A549 (cell line): ENCODE data around the gene GRIN3A. TPM values are rescaled to one million over a fixed set of nuclear protein-coding genes. Genes with fewer than 3 reads are reported as not detected.

Experiments
- ATAC-seq, 2 experiments: fragments of 200-7000 bp in 1 of 2; fragments of >200 bp in 1 of 2; cut with Nextera tagmentation in 1 of 2; cut with Tn5 transposase in 1 of 2; 3 replicates each; pipeline versions ENCODE4 v1.8.0 to v1.9.1; 2018 to 2020; ENCODE audit warnings: mild to moderate bottlenecking in 1 of 2, moderate library complexity in 1 of 2
- CTCF ChIA-PET: fragments of 300-600 bp; sonication (Branson Sonifier 250); formaldehyde crosslinking; extraction: SDS; loops from one replicate; lab custom pipeline; 2021; ENCODE audit warnings: antibody characterized with exemption, inconsistent platforms; lab: Yijun Ruan, JAX
- POLR2A ChIA-PET: fragments of 350-600 bp; formaldehyde crosslinking; extraction: SDS; loops from one replicate; lab custom pipeline; 2021; ENCODE audit warnings: antibody characterized with exemption, inconsistent platforms; lab: Yijun Ruan, JAX
- DNase-seq, 2 experiments: peaks; one replicate each; pipeline versions ENCODE4 v3.0.0 to v3.0.0-alpha.2; 2011 to 2016; ENCODE audit warnings: low read depth in 1 of 2, low spot score in 1 of 2
- FAIRE-seq: peaks from 2 replicates; lab custom pipeline; 2011; peaks lifted over from hg19 to GRCh38; lab: Jason Lieb, UNC
- H3K27ac ChIP-seq, 2 experiments: fragments of >200 bp; sonication (Bioruptor Twin); formaldehyde crosslinking; 3 replicates each; pipeline ENCODE4 v1.5.1; 2016 to 2017
- H3K4me1 ChIP-seq: fragments of >200 bp; sonication (Bioruptor Twin); formaldehyde crosslinking; 3 replicates; pipeline ENCODE4 v1.6.1; 2016
- H3K4me2 ChIP-seq: fragments of >200 bp; sonication (Bioruptor Twin); formaldehyde crosslinking; 3 replicates; pipeline ENCODE4 v1.6.1; 2016
- H3K4me3 ChIP-seq: fragments of >200 bp; sonication (Bioruptor Twin); formaldehyde crosslinking; 3 replicates; pipeline ENCODE4 v1.5.1; 2016
- H3K9me3 ChIP-seq: fragments of >200 bp; sonication (Bioruptor Twin); formaldehyde crosslinking; 3 replicates; pipeline ENCODE4 v1.6.1; 2016
- CBX2 ChIP-seq: fragments of 200-600 bp; sonication (generic); IDR thresholded peaks from 2 replicates; pipeline ENCODE4 v1.6.1; 2016; ENCODE audit warnings: low read depth, mild to moderate bottlenecking, borderline replicate concordance
- CBX8 ChIP-seq: fragments of 200-600 bp; sonication (generic); IDR thresholded peaks from 2 replicates; pipeline ENCODE4 v1.6.1; 2016
- EHMT2 ChIP-seq: fragments of 200-600 bp; sonication (generic); IDR thresholded peaks from 2 replicates; pipeline ENCODE4 v1.6.1; 2016; ENCODE audit warnings: antibody characterized with exemption, low read depth, mild to moderate bottlenecking, moderate library complexity
- HDAC2 ChIP-seq: fragments of 200-600 bp; sonication (generic); IDR thresholded peaks from 2 replicates; pipeline ENCODE4 v1.6.1; 2016
- PHF8 ChIP-seq: fragments of 200-600 bp; sonication (generic); IDR thresholded peaks from 2 replicates; pipeline ENCODE4 v1.6.1; 2016; ENCODE audit warnings: low read depth, mild to moderate bottlenecking, antibody characterized with exemption, moderate library complexity, borderline replicate concordance
- RAD21 ChIP-seq, 2 experiments: fragments of >200 bp in 1 of 2; sonication (Bioruptor Twin) in 1 of 2; formaldehyde crosslinking in 1 of 2; IDR thresholded peaks in 1 of 2; conservative IDR thresholded peaks in 1 of 2; 2 replicates in 1 of 2; 3 replicates in 1 of 2; pipeline ENCODE4 v1.6.1; 2012 to 2018; ENCODE audit warnings: inconsistent platforms in 1 of 2
- RNF2 ChIP-seq: fragments of 200-600 bp; sonication (generic); IDR thresholded peaks from 2 replicates; pipeline ENCODE4 v1.6.1; 2016; ENCODE audit warnings: low read depth, mild to moderate bottlenecking, antibody characterized with exemption, moderate library complexity, borderline replicate concordance
- TFCP2L1 ChIP-seq: fragments of 250-450 bp; sonication (Bioruptor Pico); IDR thresholded peaks from 2 replicates; pipeline ENCODE4 v1.5.0; 2021; ENCODE audit warnings: mild to moderate bottlenecking
- TP53 ChIP-seq: fragments of 250-450 bp; sonication (Bioruptor Pico); IDR thresholded peaks from 2 replicates; pipeline ENCODE4 v1.5.0; 2021; ENCODE audit warnings: mild to moderate bottlenecking, moderate library complexity
- WGBS: methylation state at CpG from one replicate; pipeline ENCODE4 v1.1.6; 2017; ENCODE audit errors: missing lambda C conversion rate; 5-methylcytosine and 5-hydroxymethylcytosine counted together
- polyA plus RNA-seq, 4 experiments: library from polyadenylated mRNA; depleted of rRNA in 3 of 4; stranded (reverse); fragments of >200 nt; fragmentation: RNase III in 1 of 4; extraction: RNeasy Plus Mini Kit Qiagen cat#74134 plus additional on column Dnase treatment in 1 of 4; gene quantifications; 2 replicates in 3 of 4; 3 replicates in 1 of 4; pipeline ENCODE4 v1.2.3, GENCODE V29; 2011 to 2017
- TF ChIP-seq, protein P1 (sequence below): fragments of >200 bp; sonication (Bioruptor Twin); formaldehyde crosslinking; IDR thresholded peaks from 3 replicates; pipeline ENCODE4 v1.5.1; 2016
- TF ChIP-seq, protein P2 (sequence below): fragments of 200-600 bp; sonication (generic); IDR thresholded peaks from 2 replicates; pipeline ENCODE4 v1.6.1; 2016; ENCODE audit warnings: antibody characterized with exemption, mild to moderate bottlenecking, moderate library complexity
- TF ChIP-seq, protein P3 (sequence below): IDR thresholded peaks from 2 replicates; pipeline ENCODE4 v1.6.1; 2012

GRIN3A gene
- polyA plus RNA-seq, 2 of the 4 experiments (the other 2 are of a cell fraction) = not detected

DNA sequence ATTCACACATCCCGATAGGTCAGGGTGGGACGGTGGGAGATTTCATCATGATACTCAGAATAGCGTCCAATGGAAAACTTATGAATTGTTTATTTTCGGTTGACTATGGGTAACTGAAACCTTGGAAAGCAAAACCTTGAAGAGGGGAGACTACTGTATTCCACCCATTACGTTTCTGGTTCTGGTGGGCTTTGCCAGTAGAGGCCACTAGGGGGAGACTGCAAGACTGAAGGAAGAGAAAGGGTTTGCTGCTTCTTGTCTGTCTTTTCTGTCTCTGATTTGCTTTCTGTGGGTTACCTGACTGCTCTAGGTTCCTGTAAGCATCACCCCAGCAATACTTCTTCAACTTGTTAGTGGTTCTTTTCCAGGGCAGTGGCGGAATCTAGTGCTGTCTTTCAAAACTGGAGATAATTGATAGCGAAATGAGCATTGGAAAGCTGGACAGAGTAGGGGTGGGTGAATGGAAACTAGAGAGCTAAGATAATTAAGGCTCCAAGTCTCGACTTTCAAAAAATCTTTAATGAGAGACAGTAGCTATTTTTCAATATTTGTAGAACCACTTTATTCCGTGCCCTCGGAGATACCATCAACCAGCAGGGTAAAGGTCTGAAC lies 27.0 kb downstream of the GRIN3A start:
- H3K4me2 ChIP-seq = no peak overlapping the region
- ChIA-PET POLR2A (no interaction called here), CTCF (interaction anchor here (0.6 to 1.4 kb wide), 5 partner anchors 8 to 1668 kb away, joined by 3 to 6 read pairs (median 3); no protein-coding TSS in a partner anchor)
- ATAC-seq = peak; percentile 64 to 78; a peak in 4 of 6 replicates
- no peak overlapping the region for H3K4me3 ChIP-seq
- H3K9me3 ChIP-seq = no peaks in the 10 kb centered on the region
- DNase-seq = peak; percentile 23 to 28
- TF ChIP-seq, protein P1, sequence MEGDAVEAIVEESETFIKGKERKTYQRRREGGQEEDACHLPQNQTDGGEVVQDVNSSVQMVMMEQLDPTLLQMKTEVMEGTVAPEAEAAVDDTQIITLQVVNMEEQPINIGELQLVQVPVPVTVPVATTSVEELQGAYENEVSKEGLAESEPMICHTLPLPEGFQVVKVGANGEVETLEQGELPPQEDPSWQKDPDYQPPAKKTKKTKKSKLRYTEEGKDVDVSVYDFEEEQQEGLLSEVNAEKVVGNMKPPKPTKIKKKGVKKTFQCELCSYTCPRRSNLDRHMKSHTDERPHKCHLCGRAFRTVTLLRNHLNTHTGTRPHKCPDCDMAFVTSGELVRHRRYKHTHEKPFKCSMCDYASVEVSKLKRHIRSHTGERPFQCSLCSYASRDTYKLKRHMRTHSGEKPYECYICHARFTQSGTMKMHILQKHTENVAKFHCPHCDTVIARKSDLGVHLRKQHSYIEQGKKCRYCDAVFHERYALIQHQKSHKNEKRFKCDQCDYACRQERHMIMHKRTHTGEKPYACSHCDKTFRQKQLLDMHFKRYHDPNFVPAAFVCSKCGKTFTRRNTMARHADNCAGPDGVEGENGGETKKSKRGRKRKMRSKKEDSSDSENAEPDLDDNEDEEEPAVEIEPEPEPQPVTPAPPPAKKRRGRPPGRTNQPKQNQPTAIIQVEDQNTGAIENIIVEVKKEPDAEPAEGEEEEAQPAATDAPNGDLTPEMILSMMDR = peak; percentile 44
- TF ChIP-seq RAD21 (conservative IDR thresholded peaks at IDR 0.05 in 1 of 2, IDR thresholded peaks at IDR 0.05 in 1 of 2) (peak in 1 of 2 experiments; percentile 24; a peak in 1 of 5 replicates), PHF8 (no peak), TFCP2L1 (CRISPR knock-in tag) (no peak)
- peak; percentile 23 for FAIRE-seq
- no peaks in the 10 kb centered on the region for H3K4me1 ChIP-seq
- 19% methylated on average over 10 of the region's 10 CpGs for WGBS
- no peak overlapping the region for H3K27ac ChIP-seq

DNA sequence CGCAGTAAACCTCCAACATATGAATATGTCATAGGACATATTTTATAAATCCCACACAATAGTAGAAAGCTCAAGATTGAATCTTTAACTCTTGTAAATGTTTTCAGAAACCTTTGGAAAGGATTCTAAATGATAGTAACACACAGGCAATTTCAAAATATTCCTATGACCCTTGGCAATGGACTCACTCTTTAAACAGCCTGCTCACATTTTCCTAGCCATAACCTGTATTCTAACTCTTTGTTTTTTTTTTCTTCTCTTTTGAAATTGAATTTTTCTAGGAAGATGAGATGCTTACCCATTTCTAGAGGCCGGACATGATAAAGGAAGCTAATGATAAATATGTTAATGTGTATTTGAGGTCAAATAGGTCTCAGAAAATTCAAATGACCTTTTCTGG lies 29.6 kb downstream of the GRIN3A start:
- no peak overlapping the region for H3K4me3 ChIP-seq
- H3K4me1 ChIP-seq = no peaks in the 10 kb centered on the region
- CTCF ChIA-PET = no interaction called here
- 4% methylated on average over 2 of the region's 2 CpGs for WGBS
- H3K4me2 ChIP-seq = no peak overlapping the region
- POLR2A ChIA-PET = no interaction called here
- no peak for TF ChIP-seq RAD21 (conservative IDR thresholded peaks at IDR 0.05 in 1 of 2, IDR thresholded peaks at IDR 0.05 in 1 of 2)
- TF ChIP-seq, protein P2, sequence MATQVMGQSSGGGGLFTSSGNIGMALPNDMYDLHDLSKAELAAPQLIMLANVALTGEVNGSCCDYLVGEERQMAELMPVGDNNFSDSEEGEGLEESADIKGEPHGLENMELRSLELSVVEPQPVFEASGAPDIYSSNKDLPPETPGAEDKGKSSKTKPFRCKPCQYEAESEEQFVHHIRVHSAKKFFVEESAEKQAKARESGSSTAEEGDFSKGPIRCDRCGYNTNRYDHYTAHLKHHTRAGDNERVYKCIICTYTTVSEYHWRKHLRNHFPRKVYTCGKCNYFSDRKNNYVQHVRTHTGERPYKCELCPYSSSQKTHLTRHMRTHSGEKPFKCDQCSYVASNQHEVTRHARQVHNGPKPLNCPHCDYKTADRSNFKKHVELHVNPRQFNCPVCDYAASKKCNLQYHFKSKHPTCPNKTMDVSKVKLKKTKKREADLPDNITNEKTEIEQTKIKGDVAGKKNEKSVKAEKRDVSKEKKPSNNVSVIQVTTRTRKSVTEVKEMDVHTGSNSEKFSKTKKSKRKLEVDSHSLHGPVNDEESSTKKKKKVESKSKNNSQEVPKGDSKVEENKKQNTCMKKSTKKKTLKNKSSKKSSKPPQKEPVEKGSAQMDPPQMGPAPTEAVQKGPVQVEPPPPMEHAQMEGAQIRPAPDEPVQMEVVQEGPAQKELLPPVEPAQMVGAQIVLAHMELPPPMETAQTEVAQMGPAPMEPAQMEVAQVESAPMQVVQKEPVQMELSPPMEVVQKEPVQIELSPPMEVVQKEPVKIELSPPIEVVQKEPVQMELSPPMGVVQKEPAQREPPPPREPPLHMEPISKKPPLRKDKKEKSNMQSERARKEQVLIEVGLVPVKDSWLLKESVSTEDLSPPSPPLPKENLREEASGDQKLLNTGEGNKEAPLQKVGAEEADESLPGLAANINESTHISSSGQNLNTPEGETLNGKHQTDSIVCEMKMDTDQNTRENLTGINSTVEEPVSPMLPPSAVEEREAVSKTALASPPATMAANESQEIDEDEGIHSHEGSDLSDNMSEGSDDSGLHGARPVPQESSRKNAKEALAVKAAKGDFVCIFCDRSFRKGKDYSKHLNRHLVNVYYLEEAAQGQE = no peak
- no peak for TF ChIP-seq CBX2
- TF ChIP-seq HDAC2 = no peak
- TF ChIP-seq, all 56 proteins: peak for 0
- ATAC-seq (no peak), DNase-seq (no peak), FAIRE-seq (no peak)
- Histone ChIP-seq H3K9me3 (no peaks in the 10 kb centered on the region), H3K27ac (no peak overlapping the region)

DNA sequence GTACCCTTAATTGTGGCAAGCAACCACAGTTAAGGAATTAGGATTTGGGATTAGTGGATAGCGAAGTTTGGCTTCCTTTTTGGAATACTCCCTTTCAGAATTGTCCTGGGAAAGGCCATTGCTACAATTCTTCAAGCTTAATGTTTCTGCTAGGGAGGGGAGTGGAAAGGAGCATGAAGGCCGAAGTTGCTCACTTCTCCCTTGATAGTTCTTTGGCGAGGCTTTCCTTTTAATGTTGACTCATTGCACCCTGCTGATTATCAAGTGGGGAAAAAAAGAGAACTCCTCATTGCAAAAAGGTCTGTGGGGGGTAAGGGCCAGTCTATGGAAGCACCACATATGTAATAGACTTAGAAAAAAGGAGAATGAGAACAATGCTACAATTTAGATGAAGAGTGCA lies 30.7 kb downstream of the GRIN3A start:
- Histone ChIP-seq H3K4me3 (no peak overlapping the region), H3K9me3 (no peaks in the 10 kb centered on the region), H3K4me2 (no peak overlapping the region), H3K4me1 (no peaks in the 10 kb centered on the region), H3K27ac (no peak overlapping the region)
- TF ChIP-seq, protein P3, sequence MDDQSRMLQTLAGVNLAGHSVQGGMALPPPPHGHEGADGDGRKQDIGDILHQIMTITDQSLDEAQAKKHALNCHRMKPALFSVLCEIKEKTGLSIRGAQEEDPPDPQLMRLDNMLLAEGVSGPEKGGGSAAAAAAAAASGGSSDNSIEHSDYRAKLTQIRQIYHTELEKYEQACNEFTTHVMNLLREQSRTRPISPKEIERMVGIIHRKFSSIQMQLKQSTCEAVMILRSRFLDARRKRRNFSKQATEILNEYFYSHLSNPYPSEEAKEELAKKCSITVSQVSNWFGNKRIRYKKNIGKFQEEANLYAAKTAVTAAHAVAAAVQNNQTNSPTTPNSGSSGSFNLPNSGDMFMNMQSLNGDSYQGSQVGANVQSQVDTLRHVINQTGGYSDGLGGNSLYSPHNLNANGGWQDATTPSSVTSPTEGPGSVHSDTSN = no peak
- TF ChIP-seq CBX8 (no peak), TP53 (no peak), TFCP2L1 (CRISPR knock-in tag) (no peak), RNF2 (no peak), EHMT2 (no peak)
- TF ChIP-seq, protein P2 = no peak
- 9% methylated on average over 3 of the region's 3 CpGs for WGBS
- ChIA-PET CTCF (interaction anchor here (1.2 kb wide), 1 partner anchor 11 kb away, joined by 3 read pairs; no protein-coding TSS in a partner anchor), POLR2A (no interaction called here)
- DNase-seq = no peak
- no peak for FAIRE-seq
- no peak for ATAC-seq
